ENCODE measurements around the gene C14orf119.

C14orf119 gene

DNA sequence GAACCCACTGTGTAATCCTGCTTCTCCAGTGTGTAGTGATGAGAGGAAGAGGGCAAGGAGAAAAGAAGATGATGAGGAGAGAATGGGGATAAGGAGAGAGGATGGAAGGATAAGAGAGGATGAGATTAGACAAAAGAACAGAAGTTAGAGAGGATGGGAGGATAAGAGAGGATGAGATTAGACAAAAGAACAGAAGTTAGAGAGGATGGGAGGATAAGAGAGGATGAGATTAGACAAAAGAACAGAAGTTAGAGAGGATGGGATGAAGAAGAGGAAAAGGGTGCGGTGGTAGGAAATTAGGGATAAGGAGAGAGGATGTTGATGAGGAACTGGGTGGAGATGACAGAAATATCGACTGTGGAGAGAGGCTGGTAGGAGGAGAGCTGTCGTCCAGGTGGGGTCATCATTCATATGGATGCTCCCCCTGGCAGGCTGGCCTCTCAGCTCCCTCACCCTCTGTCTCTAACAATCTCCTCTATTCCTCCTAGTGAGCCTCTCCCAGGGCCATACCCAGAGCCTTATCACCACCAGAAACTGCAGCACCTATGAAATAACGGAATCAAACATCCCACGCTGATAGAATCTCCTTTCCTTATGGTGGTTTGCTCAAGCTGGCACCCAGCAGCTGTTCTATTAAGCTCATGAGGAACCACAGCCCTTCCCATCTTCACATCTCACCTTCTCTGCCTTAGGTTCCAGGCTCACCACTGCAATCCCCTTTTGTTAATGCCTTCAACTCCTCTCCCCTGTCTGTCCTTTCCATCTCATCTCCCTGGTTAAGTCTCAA, 15.5 kb downstream of the C14orf119 start:
- Histone ChIP-seq H3K27me3 (ENCODE audit: low read length) (no peaks in the 10 kb centered on the region), H3K9me2 (replicated peaks; ENCODE audit: insufficient read depth, low read length) (no peaks in the 10 kb centered on the region), H3K27ac (ENCODE audit: low read depth, low read length) (no peak overlapping the region), H2AFZ (ENCODE audit: low read depth, low read length, severe bottlenecking) (no peak overlapping the region), H3K36me3 (ENCODE audit: low read length) (no peaks in the 10 kb centered on the region), H3K4me3 (ENCODE audit: insufficient read depth, low read length, poor library complexity, severe bottlenecking) (no peak overlapping the region), H3K9me3 (ENCODE audit: insufficient read depth, low read length) (no peaks in the 10 kb centered on the region), H3F3A (ENCODE audit: insufficient read depth) (no peaks in the 10 kb centered on the region), H3K4me2 (ENCODE audit: low read depth, low read length, poor library complexity, severe bottlenecking) (no peak overlapping the region), H3K79me2 (ENCODE audit: insufficient read depth, low read length) (no peaks in the 10 kb centered on the region), H4K20me1 (ENCODE audit: low read depth, low read length) (no peaks in the 10 kb centered on the region), H3K9ac (ENCODE audit: low read length) (no peak overlapping the region)
- TF ChIP-seq EZH2phosphoT487 (conservative IDR thresholded peaks at IDR 0.05; ENCODE audit: low read length) (no peak), CTCF (IDR thresholded peaks at IDR 0.05; ENCODE audit: insufficient read depth, low read length, poor library complexity, severe bottlenecking) (no peak)

DNA sequence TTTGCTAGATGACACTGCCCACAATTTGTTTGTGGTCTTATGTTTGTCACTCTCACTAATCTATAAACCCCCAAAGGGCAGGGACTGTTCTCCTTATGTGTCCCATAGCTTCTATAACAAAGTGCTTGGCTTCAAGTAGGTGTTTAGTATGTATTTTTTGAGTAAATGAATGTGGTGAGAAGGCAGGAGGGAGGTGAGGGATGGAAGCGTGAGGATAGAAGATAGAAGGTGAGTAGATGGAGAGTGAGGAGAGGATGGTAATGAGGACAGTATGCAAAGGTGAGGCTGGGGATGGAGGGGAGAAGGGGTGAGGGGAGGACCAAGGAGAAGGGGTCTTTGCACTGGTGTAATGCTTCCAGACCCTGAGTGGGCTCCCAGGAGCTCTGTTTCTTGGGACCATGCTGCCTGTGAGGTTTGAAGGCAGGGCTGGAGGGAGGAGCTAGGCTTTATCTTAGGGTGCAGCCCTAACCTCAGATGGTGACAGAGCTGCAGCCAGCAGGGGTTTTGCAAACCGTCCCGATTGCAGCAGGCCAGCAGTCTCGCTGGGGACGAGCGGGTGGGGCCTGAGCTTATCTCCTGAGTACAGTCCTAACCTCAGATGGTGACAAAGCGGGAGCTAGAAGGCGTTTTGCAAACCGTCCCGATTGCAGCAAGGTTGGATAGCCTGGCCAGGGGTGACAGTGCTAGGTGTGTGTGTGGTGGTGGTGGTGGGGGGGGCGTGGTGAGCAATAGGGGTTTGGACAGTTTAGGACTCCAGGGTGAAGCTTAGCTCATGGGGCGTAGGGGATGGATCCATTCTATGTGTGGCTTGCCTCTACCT, 17.3 kb downstream of the C14orf119 start:
- H3K9me3 ChIP-seq (ENCODE audit: insufficient read depth, low read length) = no peaks in the 10 kb centered on the region
- H3F3A ChIP-seq (ENCODE audit: insufficient read depth) = no peaks in the 10 kb centered on the region
- no peaks in the 10 kb centered on the region for H3K36me3 ChIP-seq (ENCODE audit: low read length)
- no peaks in the 10 kb centered on the region for H3K9me2 ChIP-seq (replicated peaks; ENCODE audit: insufficient read depth, low read length)
- H3K27me3 ChIP-seq (ENCODE audit: low read length) = no peaks in the 10 kb centered on the region
- no peaks in the 10 kb centered on the region for H4K20me1 ChIP-seq (ENCODE audit: low read depth, low read length)
- H3K4me3 ChIP-seq (ENCODE audit: insufficient read depth, low read length, poor library complexity, severe bottlenecking) = no peak overlapping the region
- TF ChIP-seq EZH2phosphoT487 (conservative IDR thresholded peaks at IDR 0.05; ENCODE audit: low read length) (no peak), CTCF (IDR thresholded peaks at IDR 0.05; ENCODE audit: insufficient read depth, low read length, poor library complexity, severe bottlenecking) (no peak)
- no peak overlapping the region for H3K4me2 ChIP-seq (ENCODE audit: low read depth, low read length, poor library complexity, severe bottlenecking)
- no peak overlapping the region for H3K27ac ChIP-seq (ENCODE audit: low read depth, low read length)
- no peak overlapping the region for H3K9ac ChIP-seq (ENCODE audit: low read length)
- no peak overlapping the region for H2AFZ ChIP-seq (ENCODE audit: low read depth, low read length, severe bottlenecking)
- H3K79me2 ChIP-seq (ENCODE audit: insufficient read depth, low read length) = no peaks in the 10 kb centered on the region

GRCh38 chr14:23113431-23114119, 18.3 kb downstream of the C14orf119 start:
- Histone ChIP-seq H3K9me3 (ENCODE audit: insufficient read depth, low read length) (no peaks in the 10 kb centered on the region), H3K9ac (ENCODE audit: low read length) (no peak overlapping the region), H3K79me2 (ENCODE audit: insufficient read depth, low read length) (no peaks in the 10 kb centered on the region), H3K4me3 (ENCODE audit: insufficient read depth, low read length, poor library complexity, severe bottlenecking) (no peak overlapping the region), H3K4me2 (ENCODE audit: low read depth, low read length, poor library complexity, severe bottlenecking) (no peak overlapping the region), H3K36me3 (ENCODE audit: low read length) (no peaks in the 10 kb centered on the region), H3F3A (ENCODE audit: insufficient read depth) (no peaks in the 10 kb centered on the region), H2AFZ (ENCODE audit: low read depth, low read length, severe bottlenecking) (no peak overlapping the region), H3K27ac (ENCODE audit: low read depth, low read length) (no peak overlapping the region), H3K27me3 (ENCODE audit: low read length) (no peaks in the 10 kb centered on the region), H3K9me2 (replicated peaks; ENCODE audit: insufficient read depth, low read length) (no peaks in the 10 kb centered on the region), H4K20me1 (ENCODE audit: low read depth, low read length) (no peaks in the 10 kb centered on the region)
- no peak for TF ChIP-seq CTCF (IDR thresholded peaks at IDR 0.05; ENCODE audit: insufficient read depth, low read length, poor library complexity, severe bottlenecking)
- TF ChIP-seq EZH2phosphoT487 (conservative IDR thresholded peaks at IDR 0.05; ENCODE audit: low read length) = no peak

All from SU-DHL-6 (cell line).